HG03280 (cell line): Measurements from ENCODE around the gene FBXW11.

Experiments used
- ATAC-seq: cut with Tn5 transposase; IDR thresholded peaks from one replicate; pipeline ENCODE4 v1.9.1; 2021; ENCODE audit warnings: mild to moderate bottlenecking, moderate library complexity; ENCODE audit not compliant: unreplicated experiment

Gene FBXW11

GRCh38 chr5:172006321-172007174, at the start of gene FBXW11:
TSS of gene FBXW11 (minus strand) at chr5:172006638. CDS start at chr5:172006502, 136 bp downstream.
- peak; percentile 85 for ATAC-seq

DNA sequence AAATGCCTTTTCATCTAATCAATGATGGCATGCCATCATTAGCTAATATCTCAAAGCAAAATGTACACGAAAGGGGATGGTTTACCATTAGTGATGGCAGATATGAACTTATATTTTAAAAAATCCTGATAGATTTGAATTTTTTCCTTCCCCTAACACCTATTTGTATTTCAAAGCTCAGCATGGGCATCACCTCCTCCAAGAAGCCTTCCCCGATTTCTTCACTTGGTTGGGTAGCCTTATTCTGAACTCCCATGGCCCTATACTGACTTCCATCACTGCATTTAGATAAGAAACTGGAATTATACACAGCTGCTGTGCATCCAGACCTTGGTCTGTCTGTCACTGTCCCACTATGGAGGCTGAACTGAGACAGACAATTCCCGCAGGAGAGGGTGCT, 49.6 kb upstream of the FBXW11 start:
- no peak for ATAC-seq

DNA sequence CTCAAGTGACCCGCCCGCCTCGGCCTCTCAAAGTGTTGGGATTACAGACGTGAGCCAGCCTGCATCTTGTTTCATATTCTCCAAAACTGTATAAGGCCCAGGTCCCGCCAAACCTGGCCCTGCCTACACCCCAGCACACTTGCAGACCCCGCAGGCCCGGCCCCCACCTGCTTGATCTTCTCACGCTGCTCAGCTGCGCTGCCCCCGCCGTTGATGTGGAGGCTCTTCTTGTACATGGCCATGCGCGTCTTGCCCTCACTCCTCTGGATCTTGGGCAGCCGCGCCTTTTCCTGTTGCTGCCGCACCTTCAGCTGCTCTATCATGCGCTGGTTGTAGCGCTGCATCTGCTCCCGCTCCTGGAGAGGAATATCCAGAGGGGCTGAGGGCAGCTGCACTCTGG, 49.0 kb upstream of the FBXW11 start:
- ATAC-seq = no peak

DNA sequence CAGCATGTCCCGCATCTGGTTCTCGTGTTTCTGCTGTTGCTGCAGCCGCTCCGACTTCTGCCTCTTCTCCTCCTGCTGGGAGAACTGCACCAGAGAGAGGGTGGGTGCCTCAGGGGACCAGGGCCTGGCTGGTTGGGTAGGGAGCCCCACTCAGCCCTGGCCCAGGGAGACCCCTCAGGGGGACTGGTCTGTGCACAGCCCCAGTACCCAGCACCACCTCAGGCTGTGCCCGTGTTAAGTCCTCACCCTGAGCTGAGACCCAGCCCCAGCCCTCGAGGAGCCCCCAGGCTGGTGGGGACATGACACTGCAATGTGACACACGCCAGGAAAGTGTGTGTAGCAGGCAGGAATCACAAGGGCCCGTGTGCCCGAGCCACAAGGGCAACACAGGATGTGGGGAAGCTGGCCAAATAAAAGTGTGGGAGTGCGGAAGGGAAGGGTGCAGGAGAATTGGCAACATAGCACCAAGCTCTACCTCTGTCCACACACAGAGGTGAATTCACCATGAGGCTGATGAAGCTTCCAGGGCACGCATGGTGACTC, 48.2 kb upstream of the FBXW11 start:
- no peak for ATAC-seq

GRCh38 chr5:172052450-172053236, 46.2 kb upstream of the FBXW11 start:
- no peak for ATAC-seq

DNA sequence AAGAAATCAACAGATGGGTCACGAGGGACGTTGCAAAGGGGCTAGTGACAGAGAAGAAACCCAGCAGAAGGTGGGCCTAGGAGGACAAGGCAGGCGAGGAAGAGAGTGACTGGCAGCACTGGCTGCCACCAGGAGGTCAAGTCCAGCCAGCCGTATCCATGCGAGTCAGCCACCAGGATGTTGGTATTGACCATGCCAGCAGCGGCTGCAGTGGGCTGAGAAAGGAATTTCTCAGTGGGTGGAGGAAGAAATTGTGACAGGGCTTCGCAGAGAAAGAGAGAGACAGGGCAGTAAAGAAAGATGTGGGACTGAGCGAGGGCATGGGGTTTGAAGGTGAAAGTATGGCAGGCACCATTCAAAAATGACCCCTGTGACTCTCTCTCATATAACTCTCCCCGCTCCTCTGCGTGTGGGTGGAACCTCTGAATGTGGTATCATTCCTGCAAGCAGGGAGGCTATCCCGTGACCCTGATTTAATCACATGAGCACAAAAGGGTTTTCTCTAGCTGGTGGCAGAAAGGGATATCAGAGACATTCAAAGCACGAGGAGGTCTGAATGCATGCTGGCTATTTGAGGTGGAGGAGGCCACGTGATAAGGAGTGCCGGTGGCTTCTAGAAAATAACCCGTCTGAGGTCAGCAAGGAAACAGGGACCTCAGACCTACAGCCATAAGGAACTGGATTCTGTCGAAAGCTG, 45.4 kb upstream of the FBXW11 start:
- ATAC-seq = no peak

DNA sequence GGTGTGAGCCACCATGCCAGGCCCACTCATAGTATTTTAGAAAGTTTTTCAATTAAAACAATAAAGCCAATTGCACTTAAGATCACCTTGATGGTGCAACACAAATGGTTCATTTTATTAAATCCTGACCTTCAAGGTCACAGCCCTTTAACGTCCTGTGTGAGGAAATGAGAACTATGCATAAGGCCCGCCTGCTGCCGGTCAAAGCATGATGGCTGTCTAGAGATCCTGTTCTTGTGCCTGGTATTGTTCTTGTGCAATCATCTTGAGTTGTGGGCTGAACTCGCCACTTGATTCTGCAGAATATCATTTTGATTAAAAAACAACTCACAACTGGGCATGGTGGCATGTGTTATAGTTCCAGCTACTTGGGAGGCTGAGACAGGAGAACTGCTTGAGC, 43.6 kb upstream of the FBXW11 start:
- ATAC-seq = no peak

- no peak for ATAC-seq
These were observed 42.9 kb upstream of the FBXW11 start for GRCh38 chr5:172049226-172049796.

GRCh38 chr5:172048539-172049101, 42.2 kb upstream of the FBXW11 start:
- ATAC-seq = no peak

DNA sequence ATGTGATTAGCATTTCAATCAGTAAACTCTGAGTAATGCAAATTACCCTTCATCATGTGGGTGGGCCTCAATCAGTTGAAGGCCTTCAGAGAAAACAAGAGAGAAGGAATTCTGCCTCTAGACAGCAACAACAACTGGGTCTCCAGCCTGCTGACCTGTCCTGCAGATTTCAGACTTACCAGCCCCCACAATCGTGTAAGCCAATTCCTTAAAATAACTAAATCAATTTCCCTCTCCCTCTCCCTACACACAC, 41.7 kb upstream of the FBXW11 start:
- ATAC-seq = no peak

- ATAC-seq = no peak
These were observed 40.2 kb upstream of the FBXW11 start for GRCh38 chr5:172046593-172046992.

- no peak for ATAC-seq
These were observed 38.8 kb upstream of the FBXW11 start for GRCh38 chr5:172045315-172045632.

GRCh38 chr5:172044631-172045314, 38.3 kb upstream of the FBXW11 start:
- no peak for ATAC-seq

GRCh38 chr5:172043865-172044264, 37.4 kb upstream of the FBXW11 start:
- no peak for ATAC-seq

DNA sequence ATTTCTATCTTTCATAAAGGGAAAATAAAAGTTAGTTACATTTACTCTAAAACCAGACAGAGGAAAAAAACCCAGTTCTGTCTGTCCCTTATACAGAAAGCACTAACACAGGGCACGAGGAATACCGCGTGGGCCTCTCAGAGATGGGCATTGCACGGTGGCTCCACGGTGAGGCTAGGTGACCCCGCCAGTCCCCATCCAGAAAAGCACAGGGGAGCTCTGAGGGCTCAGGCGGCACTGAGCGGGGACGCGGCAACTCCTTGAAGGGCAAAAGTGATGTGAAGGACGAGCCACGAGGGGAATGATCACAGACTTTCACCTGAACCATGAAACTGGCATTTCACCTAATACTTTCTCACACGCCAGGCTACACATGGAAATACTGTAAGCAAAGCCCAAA, 35.7 kb upstream of the FBXW11 start:
- ATAC-seq = no peak

GRCh38 chr5:172038167-172038566, 31.7 kb upstream of the FBXW11 start:
- ATAC-seq = no peak

DNA sequence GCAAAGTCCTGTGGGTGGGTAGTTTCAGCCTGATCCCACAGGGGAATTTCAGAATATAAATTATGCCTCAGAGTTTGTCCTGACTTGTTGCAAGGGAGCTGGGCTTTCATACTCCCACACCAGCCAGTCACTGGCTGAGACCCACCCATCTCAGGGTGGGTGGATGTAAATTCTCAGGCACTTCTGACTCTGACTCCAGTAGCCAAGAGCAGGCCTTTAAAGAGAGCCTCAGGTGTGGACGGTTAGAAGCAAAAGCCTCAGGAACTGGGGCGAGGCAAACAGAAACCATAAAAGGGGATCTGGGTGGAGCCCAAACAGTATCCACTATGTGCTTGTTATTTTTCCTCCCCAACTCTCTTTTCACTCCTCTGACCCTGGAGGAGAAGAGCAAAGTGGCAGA, 28.6 kb upstream of the FBXW11 start:
- no peak for ATAC-seq

GRCh38 chr5:172031894-172032461, 25.5 kb upstream of the FBXW11 start:
- no peak for ATAC-seq

DNA sequence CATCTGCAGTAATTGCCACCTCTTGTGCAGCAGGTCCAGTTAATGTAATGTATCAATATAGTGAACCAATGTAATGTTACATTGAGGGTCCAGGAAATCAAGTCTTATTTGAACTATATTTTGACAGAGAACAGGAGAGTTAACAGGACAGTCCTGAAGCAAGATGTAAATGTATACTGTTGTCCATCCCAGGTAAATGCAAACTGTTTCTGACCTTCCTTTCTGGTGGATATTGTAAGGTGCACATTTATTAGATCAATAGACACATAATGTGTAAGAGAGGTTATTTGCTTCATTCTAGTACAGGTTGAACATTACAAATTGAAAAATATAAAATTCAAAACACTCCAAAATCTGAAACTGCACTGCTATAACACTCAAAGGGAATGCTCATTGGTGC, 23.4 kb upstream of the FBXW11 start:
- ATAC-seq = no peak

DNA sequence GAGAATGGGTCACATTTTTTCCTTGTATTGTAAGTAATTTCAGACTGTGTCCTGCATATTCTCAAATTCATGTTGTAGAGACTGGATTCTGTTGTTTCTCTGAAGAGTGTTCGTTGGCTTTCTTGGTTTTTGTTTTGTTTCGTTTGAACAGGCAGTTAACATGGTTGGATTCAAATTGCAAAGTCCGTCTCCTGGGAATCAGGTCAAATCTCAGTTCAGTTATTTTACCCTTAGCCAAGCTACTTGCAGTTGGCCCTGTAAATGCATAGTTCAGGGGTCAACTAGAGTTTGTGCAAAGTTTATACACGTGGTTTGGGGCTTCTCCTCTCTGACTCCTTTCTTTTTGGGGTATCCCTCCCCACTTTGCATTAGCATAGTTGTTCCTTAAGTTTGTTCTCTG, 21.7 kb upstream of the FBXW11 start:
- ATAC-seq = no peak
